SH-SY5Y (cell line): ENCODE measurements around the gene FAM151A.

Source experiments
- GATA2 ChIP-seq: IDR thresholded peaks from 2 replicates; pipeline ENCODE4 v1.6.1; 2011; ENCODE audit warnings: mild to moderate bottlenecking, low read depth, low read length
- GATA3 ChIP-seq: IDR thresholded peaks from 2 replicates; pipeline ENCODE4 v1.6.1; 2011; ENCODE audit warnings: low read depth, mild to moderate bottlenecking, low read length, moderate library complexity

DNA sequence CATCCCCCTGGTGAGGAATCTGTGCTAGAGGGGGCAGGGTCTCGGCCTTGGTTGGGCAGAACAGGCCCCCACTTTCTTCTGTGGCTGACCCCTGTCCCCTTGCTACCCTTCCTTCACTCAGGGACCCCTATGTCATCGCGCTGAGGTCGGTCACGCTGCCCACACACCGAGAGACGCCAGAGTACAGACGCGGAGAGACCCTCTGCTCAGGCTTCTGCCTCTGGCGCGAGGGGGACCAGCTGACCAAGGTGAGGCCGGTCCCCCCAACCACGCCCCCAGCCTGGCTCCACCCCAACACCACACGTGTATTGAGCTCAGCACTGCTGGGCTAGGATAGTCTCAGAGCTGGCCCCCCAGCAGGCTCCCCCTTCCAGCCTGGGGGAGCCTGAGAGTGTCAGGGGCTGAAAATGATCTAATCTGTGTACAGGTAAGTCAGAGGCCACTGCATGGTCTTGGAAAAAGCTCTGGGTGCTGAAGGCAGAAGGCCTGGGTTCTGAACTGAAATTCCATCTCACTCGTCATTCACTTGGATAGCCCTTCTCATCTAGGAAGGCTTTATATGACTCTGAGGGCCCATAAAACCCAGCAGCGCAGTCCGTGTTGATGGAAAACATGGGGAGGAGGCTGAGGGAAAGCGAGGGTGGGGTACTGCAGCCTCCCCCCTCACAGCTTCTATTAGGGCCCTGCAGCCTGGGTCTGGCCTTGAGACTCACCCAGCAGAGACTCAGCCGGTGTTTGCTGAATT, 15.3 kb downstream of the FAM151A start:
- TF ChIP-seq GATA3 (no peak), GATA2 (no peak)
